Measurements from ENCODE around the gene NAALADL2. TPM values are rescaled to one million over a fixed set of nuclear protein-coding genes. Genes with fewer than 3 reads are reported as not detected.

NAALADL2 gene
- total and polyA plus RNA-seq, 2 donors (not counting 1 experiment from before 2014, with no cell fraction given): not detected

GRCh38 chr3:175001091-175001490, 142.0 kb downstream of the NAALADL2 start:
- H3K36me3 ChIP-seq (replicated peaks in 1 of 2; ENCODE audit: control extremely low read depth in 1 of 2, control insufficient read depth in 1 of 2, extremely low read depth in 1 of 2, insufficient read depth in 2 of 2, low read length in 1 of 2): no peaks in the 10 kb centered on the region
- no peak overlapping the region for H2AFZ ChIP-seq (ENCODE audit: insufficient read depth, low read depth, low read length, poor library complexity, severe bottlenecking)
- ChIA-PET CTCF (no interaction called here), POLR2A (no interaction called here)
- H3K27ac ChIP-seq (ENCODE audit: low read length in 2 of 2): no peak overlapping the region
- H3K9me3 ChIP-seq (ENCODE audit: control extremely low read depth in 1 of 3, control insufficient read depth in 2 of 3, insufficient read depth in 1 of 3, low read length in 2 of 3): peaks cover 0 to 1% (median 0%) of the 10 kb centered on the region in 3 donors
- Mint-ChIP-seq H3K4me3 (no peak overlapping the region), H3K27me3 (no peaks in the 10 kb centered on the region), H3K27ac (no peak overlapping the region), H3K9me3 (ENCODE audit: insufficient read depth) (no peaks in the 10 kb centered on the region), H3K4me1 (no peaks in the 10 kb centered on the region)
- intact Hi-C loops (cut with micrococcal nuclease): no loop called here
- H3K4me2 ChIP-seq (replicated peaks; ENCODE audit: low read depth, low read length, poor library complexity, severe bottlenecking): no peak overlapping the region
- ATAC-seq (ENCODE audit: low read depth) (no peak), DNase-seq (no peak)
- 100% methylated on average over 1 of the region's 1 CpG for WGBS (ENCODE audit: insufficient coverage)
- H3K27me3 ChIP-seq (replicated peaks in 1 of 4; ENCODE audit: control extremely low read depth in 1 of 4, control insufficient read depth in 3 of 4, insufficient read depth in 4 of 4, low read length in 3 of 4): no peaks in the 10 kb centered on the region
- H3K79me2 ChIP-seq (ENCODE audit: control insufficient read depth, insufficient read depth, low read length): no peaks in the 10 kb centered on the region
- no peaks in the 10 kb centered on the region for H3K4me1 ChIP-seq (ENCODE audit: control insufficient read depth in 2 of 2, insufficient read depth in 2 of 2, low read length in 2 of 2)
- no peak overlapping the region for H3K4me3 ChIP-seq (ENCODE audit: control extremely low read depth in 1 of 5, extremely low read depth in 1 of 5, insufficient read depth in 1 of 5, low read depth in 2 of 5, low read length in 4 of 5)
- no peaks in the 10 kb centered on the region for H4K20me1 ChIP-seq (ENCODE audit: control insufficient read depth, insufficient read depth, low read length, poor library complexity, severe bottlenecking)
- no peak overlapping the region for H3K9ac ChIP-seq (ENCODE audit: low read length)
- TF ChIP-seq EZH2 (IDR thresholded peaks at IDR 0.05; ENCODE audit: borderline replicate concordance, insufficient read depth, low read depth, low read length, poor library complexity, severe bottlenecking) (no peak), CTCF (IDR thresholded peaks at IDR 0.05) (no peak)

- no peaks in the 10 kb centered on the region for H3K4me1 Mint-ChIP-seq
- no peak overlapping the region for H3K4me2 ChIP-seq (replicated peaks; ENCODE audit: low read depth, low read length, poor library complexity, severe bottlenecking)
- no peaks in the 10 kb centered on the region for H3K36me3 ChIP-seq (replicated peaks in 1 of 2; ENCODE audit: control extremely low read depth in 1 of 2, control insufficient read depth in 1 of 2, extremely low read depth in 1 of 2, insufficient read depth in 2 of 2, low read length in 1 of 2)
- CTCF ChIA-PET: no interaction called here
- H3K27ac ChIP-seq (ENCODE audit: low read length in 2 of 2): no peak overlapping the region
- no peak overlapping the region for H2AFZ ChIP-seq (ENCODE audit: insufficient read depth, low read depth, low read length, poor library complexity, severe bottlenecking)
- DNase-seq (no peak), ATAC-seq (ENCODE audit: low read depth) (no peak)
- no peaks in the 10 kb centered on the region for H3K27me3 Mint-ChIP-seq
- no peak overlapping the region for H3K4me3 Mint-ChIP-seq
- POLR2A ChIA-PET: no interaction called here
- WGBS (ENCODE audit: insufficient coverage): 100% methylated on average over 1 of the region's 1 CpG
- no peak overlapping the region for H3K27ac Mint-ChIP-seq
- intact Hi-C loops (cut with micrococcal nuclease): no loop called here
- H3K27me3 ChIP-seq (replicated peaks in 1 of 4; ENCODE audit: control extremely low read depth in 1 of 4, control insufficient read depth in 3 of 4, insufficient read depth in 4 of 4, low read length in 3 of 4): no peaks in the 10 kb centered on the region
- peaks cover 0 to 1% (median 0%) of the 10 kb centered on the region in 3 donors for H3K9me3 ChIP-seq (ENCODE audit: control extremely low read depth in 1 of 3, control insufficient read depth in 2 of 3, insufficient read depth in 1 of 3, low read length in 2 of 3)
- no peak overlapping the region for H3K4me3 ChIP-seq (ENCODE audit: control extremely low read depth in 1 of 5, extremely low read depth in 1 of 5, insufficient read depth in 1 of 5, low read depth in 2 of 5, low read length in 4 of 5)
- no peak overlapping the region for H3K9ac ChIP-seq (ENCODE audit: low read length)
- H3K4me1 ChIP-seq (ENCODE audit: control insufficient read depth in 2 of 2, insufficient read depth in 2 of 2, low read length in 2 of 2): no peaks in the 10 kb centered on the region
- TF ChIP-seq CTCF (IDR thresholded peaks at IDR 0.05) (no peak), EZH2 (IDR thresholded peaks at IDR 0.05; ENCODE audit: borderline replicate concordance, insufficient read depth, low read depth, low read length, poor library complexity, severe bottlenecking) (no peak)
- no peaks in the 10 kb centered on the region for H3K79me2 ChIP-seq (ENCODE audit: control insufficient read depth, insufficient read depth, low read length)
- no peaks in the 10 kb centered on the region for H3K9me3 Mint-ChIP-seq (ENCODE audit: insufficient read depth)
- no peaks in the 10 kb centered on the region for H4K20me1 ChIP-seq (ENCODE audit: control insufficient read depth, insufficient read depth, low read length, poor library complexity, severe bottlenecking)
These were observed 143.6 kb downstream of the NAALADL2 start for GRCh38 chr3:175002732-175003143.

Data from B cell (primary cell).